WTC11 (cell line): ENCODE data around the gene SBK3. TPM values are rescaled to one million over a fixed set of nuclear protein-coding genes. Genes with fewer than 3 reads are reported as not detected.

Experiments
- AR ChIP-seq: fragments of 250-450 bp; sonication (Bioruptor Pico); IDR thresholded peaks from 2 replicates; pipeline ENCODE4 v1.9.0; 2021; ENCODE audit warnings: mild to moderate bottlenecking
- E2F4 ChIP-seq: sonication (generic); formaldehyde crosslinking; IDR thresholded peaks from 2 replicates; pipeline ENCODE4 v1.8.1; 2022; ENCODE audit warnings: low read depth, mild to moderate bottlenecking, moderate library complexity, missing genetic modification reagents, borderline replicate concordance
- EMX1 ChIP-seq: fragments of 250-450 bp; sonication (Bioruptor Pico); IDR thresholded peaks from 2 replicates; pipeline ENCODE4 v1.8.0; 2021; ENCODE audit warnings: mild to moderate bottlenecking
- FOXJ3 ChIP-seq: sonication (generic); formaldehyde crosslinking; IDR thresholded peaks from 2 replicates; pipeline ENCODE4 v1.9.0; 2021; ENCODE audit warnings: missing genetic modification reagents, mild to moderate bottlenecking, borderline replicate concordance
- FOXP1 ChIP-seq: sonication (generic); formaldehyde crosslinking; IDR thresholded peaks from 2 replicates; pipeline ENCODE4 v1.8.0; 2022; ENCODE audit warnings: missing genetic modification reagents, mild to moderate bottlenecking, moderate library complexity, borderline replicate concordance
- GRHL2 ChIP-seq: fragments of 250-450 bp; sonication (Bioruptor Pico); IDR thresholded peaks from 2 replicates; pipeline ENCODE4 v1.8.0; 2022; ENCODE audit warnings: mild to moderate bottlenecking, moderate library complexity; ENCODE audit not compliant: insufficient replicate concordance, severe bottlenecking
- HMGA2 ChIP-seq: fragments of 250-450 bp; sonication (Bioruptor Pico); IDR thresholded peaks from 2 replicates; pipeline ENCODE4 v1.4.0; 2021; ENCODE audit warnings: mild to moderate bottlenecking, moderate library complexity
- KAT7 ChIP-seq: sonication (generic); formaldehyde crosslinking; IDR thresholded peaks from 2 replicates; pipeline ENCODE4 v1.8.1; 2023; ENCODE audit warnings: missing genetic modification reagents, mild to moderate bottlenecking, borderline replicate concordance
- NFATC4 ChIP-seq: fragments of 250-450 bp; sonication (Bioruptor Pico); IDR thresholded peaks from 2 replicates; pipeline ENCODE4 v1.9.0; 2021; ENCODE audit warnings: mild to moderate bottlenecking
- NFE2L1 ChIP-seq: sonication (generic); formaldehyde crosslinking; IDR thresholded peaks from 2 replicates; pipeline ENCODE4 v1.8.1; 2023; ENCODE audit warnings: missing genetic modification reagents
- NFYB ChIP-seq: sonication (generic); formaldehyde crosslinking; conservative IDR thresholded peaks from 2 replicates; pipeline ENCODE4 v1.8.0; 2022; ENCODE audit warnings: low read depth, missing genetic modification reagents
- PRRX2 ChIP-seq: fragments of 250-450 bp; sonication (Bioruptor Pico); IDR thresholded peaks from 2 replicates; pipeline ENCODE4 v1.8.0; 2021; ENCODE audit warnings: mild to moderate bottlenecking
- SOX15 ChIP-seq: fragments of 250-450 bp; sonication (Bioruptor Pico); IDR thresholded peaks from 2 replicates; pipeline ENCODE4 v1.9.0; 2021; ENCODE audit warnings: mild to moderate bottlenecking
- ZNF232 ChIP-seq: sonication (generic); formaldehyde crosslinking; IDR thresholded peaks from 2 replicates; pipeline ENCODE4 v1.8.0; 2022; ENCODE audit warnings: mild to moderate bottlenecking, missing genetic modification reagents
- total RNA-seq: library from RNA; stranded (reverse); gene quantifications from 3 replicates; pipeline ENCODE4 v1.2.3, GENCODE V29; 2021
- TF ChIP-seq, protein P1 (sequence below): fragments of 250-450 bp; sonication (Bioruptor Pico); IDR thresholded peaks from 2 replicates; pipeline ENCODE4 v1.8.0; 2021; ENCODE audit warnings: mild to moderate bottlenecking
- TF ChIP-seq, protein P2 (sequence below): fragments of 250-450 bp; sonication (Bioruptor Pico); IDR thresholded peaks from 2 replicates; pipeline ENCODE4 v1.9.0; 2021; ENCODE audit warnings: mild to moderate bottlenecking, borderline replicate concordance
- TF ChIP-seq, protein P3 (sequence below): fragments of 250-450 bp; sonication (Bioruptor Pico); IDR thresholded peaks from 2 replicates; pipeline ENCODE4 v1.9.0; 2021; ENCODE audit warnings: moderate library complexity, mild to moderate bottlenecking, inconsistent platforms, borderline replicate concordance
- TF ChIP-seq, protein P4 (sequence below): sonication (generic); formaldehyde crosslinking; IDR thresholded peaks from 2 replicates; pipeline ENCODE4 v1.8.0; 2023; ENCODE audit warnings: mild to moderate bottlenecking, missing genetic modification reagents
- TF ChIP-seq, protein P5 (sequence below): sonication (generic); formaldehyde crosslinking; IDR thresholded peaks from 2 replicates; pipeline ENCODE4 v1.8.1; 2022; ENCODE audit warnings: mild to moderate bottlenecking, missing genetic modification reagents, moderate library complexity, borderline replicate concordance
- TF ChIP-seq, protein P6 (sequence below): fragments of 250-450 bp; sonication (Bioruptor Pico); IDR thresholded peaks from 2 replicates; pipeline ENCODE4 v1.9.0; 2021; ENCODE audit warnings: mild to moderate bottlenecking
- TF ChIP-seq, protein P7 (sequence below): sonication (generic); formaldehyde crosslinking; IDR thresholded peaks from 2 replicates; pipeline ENCODE4 v1.8.1; 2023; ENCODE audit warnings: mild to moderate bottlenecking, missing genetic modification reagents

The SBK3 gene
- total RNA-seq, 1 experiment from 2014 or later: 0.90 TPM

- TF ChIP-seq AR (no peak), NFATC4 (no peak), NFYB (CRISPR knock-in tag) (no peak), ZNF232 (peak; percentile 67; the same call in 1 of the 2 replicates), FOXJ3 (peak; percentile 74; the same call in 1 of the 2 replicates), HMGA2 (CRISPR knock-in tag) (no peak), E2F4 (CRISPR knock-in tag) (0 out of 2 replicates have a peak, but pooled peaks have one; percentile 56), GRHL2 (CRISPR knock-in tag) (no peak), FOXP1 (CRISPR knock-in tag) (no peak; the same call in 1 of the 2 replicates), EMX1 (CRISPR knock-in tag) (no peak), PRRX2 (CRISPR knock-in tag) (no peak), KAT7 (CRISPR knock-in tag) (peak; percentile 47; the same call in 1 of the 2 replicates), SOX15 (CRISPR knock-in tag) (no peak), NFE2L1 (CRISPR knock-in tag) (peak; percentile 37; the same call in 1 of the 2 replicates)
- TF ChIP-seq, protein P1, sequence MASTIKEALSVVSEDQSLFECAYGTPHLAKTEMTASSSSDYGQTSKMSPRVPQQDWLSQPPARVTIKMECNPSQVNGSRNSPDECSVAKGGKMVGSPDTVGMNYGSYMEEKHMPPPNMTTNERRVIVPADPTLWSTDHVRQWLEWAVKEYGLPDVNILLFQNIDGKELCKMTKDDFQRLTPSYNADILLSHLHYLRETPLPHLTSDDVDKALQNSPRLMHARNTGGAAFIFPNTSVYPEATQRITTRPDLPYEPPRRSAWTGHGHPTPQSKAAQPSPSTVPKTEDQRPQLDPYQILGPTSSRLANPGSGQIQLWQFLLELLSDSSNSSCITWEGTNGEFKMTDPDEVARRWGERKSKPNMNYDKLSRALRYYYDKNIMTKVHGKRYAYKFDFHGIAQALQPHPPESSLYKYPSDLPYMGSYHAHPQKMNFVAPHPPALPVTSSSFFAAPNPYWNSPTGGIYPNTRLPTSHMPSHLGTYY: no peak
- TF ChIP-seq, protein P2, sequence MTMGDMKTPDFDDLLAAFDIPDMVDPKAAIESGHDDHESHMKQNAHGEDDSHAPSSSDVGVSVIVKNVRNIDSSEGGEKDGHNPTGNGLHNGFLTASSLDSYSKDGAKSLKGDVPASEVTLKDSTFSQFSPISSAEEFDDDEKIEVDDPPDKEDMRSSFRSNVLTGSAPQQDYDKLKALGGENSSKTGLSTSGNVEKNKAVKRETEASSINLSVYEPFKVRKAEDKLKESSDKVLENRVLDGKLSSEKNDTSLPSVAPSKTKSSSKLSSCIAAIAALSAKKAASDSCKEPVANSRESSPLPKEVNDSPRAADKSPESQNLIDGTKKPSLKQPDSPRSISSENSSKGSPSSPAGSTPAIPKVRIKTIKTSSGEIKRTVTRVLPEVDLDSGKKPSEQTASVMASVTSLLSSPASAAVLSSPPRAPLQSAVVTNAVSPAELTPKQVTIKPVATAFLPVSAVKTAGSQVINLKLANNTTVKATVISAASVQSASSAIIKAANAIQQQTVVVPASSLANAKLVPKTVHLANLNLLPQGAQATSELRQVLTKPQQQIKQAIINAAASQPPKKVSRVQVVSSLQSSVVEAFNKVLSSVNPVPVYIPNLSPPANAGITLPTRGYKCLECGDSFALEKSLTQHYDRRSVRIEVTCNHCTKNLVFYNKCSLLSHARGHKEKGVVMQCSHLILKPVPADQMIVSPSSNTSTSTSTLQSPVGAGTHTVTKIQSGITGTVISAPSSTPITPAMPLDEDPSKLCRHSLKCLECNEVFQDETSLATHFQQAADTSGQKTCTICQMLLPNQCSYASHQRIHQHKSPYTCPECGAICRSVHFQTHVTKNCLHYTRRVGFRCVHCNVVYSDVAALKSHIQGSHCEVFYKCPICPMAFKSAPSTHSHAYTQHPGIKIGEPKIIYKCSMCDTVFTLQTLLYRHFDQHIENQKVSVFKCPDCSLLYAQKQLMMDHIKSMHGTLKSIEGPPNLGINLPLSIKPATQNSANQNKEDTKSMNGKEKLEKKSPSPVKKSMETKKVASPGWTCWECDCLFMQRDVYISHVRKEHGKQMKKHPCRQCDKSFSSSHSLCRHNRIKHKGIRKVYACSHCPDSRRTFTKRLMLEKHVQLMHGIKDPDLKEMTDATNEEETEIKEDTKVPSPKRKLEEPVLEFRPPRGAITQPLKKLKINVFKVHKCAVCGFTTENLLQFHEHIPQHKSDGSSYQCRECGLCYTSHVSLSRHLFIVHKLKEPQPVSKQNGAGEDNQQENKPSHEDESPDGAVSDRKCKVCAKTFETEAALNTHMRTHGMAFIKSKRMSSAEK (CRISPR knock-in tag): no peak
- TF ChIP-seq, protein P3, sequence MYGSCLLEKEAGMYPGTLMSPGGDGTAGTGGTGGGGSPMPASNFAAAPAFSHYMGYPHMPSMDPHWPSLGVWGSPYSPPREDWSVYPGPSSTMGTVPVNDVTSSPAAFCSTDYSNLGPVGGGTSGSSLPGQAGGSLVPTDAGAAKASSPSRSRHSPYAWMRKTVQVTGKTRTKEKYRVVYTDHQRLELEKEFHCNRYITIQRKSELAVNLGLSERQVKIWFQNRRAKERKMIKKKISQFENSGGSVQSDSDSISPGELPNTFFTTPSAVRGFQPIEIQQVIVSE: no peak
- TF ChIP-seq, protein P4, sequence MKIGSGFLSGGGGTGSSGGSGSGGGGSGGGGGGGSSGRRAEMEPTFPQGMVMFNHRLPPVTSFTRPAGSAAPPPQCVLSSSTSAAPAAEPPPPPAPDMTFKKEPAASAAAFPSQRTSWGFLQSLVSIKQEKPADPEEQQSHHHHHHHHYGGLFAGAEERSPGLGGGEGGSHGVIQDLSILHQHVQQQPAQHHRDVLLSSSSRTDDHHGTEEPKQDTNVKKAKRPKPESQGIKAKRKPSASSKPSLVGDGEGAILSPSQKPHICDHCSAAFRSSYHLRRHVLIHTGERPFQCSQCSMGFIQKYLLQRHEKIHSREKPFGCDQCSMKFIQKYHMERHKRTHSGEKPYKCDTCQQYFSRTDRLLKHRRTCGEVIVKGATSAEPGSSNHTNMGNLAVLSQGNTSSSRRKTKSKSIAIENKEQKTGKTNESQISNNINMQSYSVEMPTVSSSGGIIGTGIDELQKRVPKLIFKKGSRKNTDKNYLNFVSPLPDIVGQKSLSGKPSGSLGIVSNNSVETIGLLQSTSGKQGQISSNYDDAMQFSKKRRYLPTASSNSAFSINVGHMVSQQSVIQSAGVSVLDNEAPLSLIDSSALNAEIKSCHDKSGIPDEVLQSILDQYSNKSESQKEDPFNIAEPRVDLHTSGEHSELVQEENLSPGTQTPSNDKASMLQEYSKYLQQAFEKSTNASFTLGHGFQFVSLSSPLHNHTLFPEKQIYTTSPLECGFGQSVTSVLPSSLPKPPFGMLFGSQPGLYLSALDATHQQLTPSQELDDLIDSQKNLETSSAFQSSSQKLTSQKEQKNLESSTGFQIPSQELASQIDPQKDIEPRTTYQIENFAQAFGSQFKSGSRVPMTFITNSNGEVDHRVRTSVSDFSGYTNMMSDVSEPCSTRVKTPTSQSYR (CRISPR knock-in tag): no peak
- TF ChIP-seq, protein P5, sequence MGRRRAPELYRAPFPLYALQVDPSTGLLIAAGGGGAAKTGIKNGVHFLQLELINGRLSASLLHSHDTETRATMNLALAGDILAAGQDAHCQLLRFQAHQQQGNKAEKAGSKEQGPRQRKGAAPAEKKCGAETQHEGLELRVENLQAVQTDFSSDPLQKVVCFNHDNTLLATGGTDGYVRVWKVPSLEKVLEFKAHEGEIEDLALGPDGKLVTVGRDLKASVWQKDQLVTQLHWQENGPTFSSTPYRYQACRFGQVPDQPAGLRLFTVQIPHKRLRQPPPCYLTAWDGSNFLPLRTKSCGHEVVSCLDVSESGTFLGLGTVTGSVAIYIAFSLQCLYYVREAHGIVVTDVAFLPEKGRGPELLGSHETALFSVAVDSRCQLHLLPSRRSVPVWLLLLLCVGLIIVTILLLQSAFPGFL (CRISPR knock-in tag): no peak
- TF ChIP-seq, protein P6, sequence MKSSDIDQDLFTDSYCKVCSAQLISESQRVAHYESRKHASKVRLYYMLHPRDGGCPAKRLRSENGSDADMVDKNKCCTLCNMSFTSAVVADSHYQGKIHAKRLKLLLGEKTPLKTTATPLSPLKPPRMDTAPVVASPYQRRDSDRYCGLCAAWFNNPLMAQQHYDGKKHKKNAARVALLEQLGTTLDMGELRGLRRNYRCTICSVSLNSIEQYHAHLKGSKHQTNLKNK (CRISPR knock-in tag): no peak
- TF ChIP-seq, protein P7, sequence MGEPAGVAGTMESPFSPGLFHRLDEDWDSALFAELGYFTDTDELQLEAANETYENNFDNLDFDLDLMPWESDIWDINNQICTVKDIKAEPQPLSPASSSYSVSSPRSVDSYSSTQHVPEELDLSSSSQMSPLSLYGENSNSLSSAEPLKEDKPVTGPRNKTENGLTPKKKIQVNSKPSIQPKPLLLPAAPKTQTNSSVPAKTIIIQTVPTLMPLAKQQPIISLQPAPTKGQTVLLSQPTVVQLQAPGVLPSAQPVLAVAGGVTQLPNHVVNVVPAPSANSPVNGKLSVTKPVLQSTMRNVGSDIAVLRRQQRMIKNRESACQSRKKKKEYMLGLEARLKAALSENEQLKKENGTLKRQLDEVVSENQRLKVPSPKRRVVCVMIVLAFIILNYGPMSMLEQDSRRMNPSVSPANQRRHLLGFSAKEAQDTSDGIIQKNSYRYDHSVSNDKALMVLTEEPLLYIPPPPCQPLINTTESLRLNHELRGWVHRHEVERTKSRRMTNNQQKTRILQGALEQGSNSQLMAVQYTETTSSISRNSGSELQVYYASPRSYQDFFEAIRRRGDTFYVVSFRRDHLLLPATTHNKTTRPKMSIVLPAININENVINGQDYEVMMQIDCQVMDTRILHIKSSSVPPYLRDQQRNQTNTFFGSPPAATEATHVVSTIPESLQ: no peak
Measured at GRCh38 chr19:55581145-55581822, 35.9 kb upstream of the SBK3 start (continued).
